COLO829 (cell line): ENCODE data around the gene HOXA1.

Source experiments
- DNase-seq: peaks from one replicate; pipeline ENCODE4 v3.0.0; 2012; ENCODE audit warnings: low spot score

The HOXA1 gene

DNA sequence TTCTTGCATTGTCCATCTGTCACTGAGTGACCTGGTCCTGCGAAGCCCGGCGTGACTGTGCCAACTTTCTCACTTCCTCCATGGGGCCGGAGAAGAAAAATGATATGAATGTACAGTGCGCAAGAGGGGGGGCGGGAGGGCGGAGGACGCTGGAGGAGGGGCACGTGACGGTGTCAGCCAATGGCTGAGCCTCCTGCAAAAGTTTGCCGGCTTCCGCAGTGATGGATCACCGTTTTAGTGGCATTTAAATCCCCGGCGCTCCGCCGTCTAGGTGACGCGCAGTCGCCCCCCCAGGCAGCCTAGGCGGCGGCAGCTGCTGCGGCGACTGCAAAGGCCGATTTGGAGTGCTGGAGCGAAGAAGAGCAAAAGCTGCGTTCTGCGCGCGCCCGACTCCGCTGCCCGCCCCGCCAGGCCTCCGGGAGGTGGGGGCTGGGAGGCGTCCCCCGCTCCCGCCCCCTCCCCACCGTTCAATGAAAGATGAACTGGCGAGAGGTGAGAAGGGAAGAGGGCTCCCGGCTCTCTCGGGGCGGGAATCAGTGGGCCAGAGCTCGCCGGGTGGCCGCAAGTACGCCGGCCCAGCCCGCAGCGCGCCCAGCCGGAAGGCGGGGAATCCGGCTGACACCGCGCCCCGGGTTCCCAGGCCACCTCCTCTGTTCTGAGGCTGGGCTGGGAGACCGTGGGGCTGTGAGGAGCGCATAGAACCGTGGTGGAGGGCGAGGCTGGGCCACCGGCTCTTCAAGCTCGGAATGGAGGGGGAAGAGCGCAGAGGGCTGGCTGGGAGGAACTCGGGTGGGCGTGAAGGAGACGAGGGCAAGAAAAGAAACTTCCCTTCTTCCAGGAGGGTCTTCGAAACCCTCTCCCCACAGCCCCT, at the start of gene HOXA1:
Gene HOXA1, minus strand, starts transcription at position 104 of the 871 bp plus-strand sequence. Its CDS starts 88 bp downstream, at position 16.
- DNase-seq, result peak; percentile 96

DNA sequence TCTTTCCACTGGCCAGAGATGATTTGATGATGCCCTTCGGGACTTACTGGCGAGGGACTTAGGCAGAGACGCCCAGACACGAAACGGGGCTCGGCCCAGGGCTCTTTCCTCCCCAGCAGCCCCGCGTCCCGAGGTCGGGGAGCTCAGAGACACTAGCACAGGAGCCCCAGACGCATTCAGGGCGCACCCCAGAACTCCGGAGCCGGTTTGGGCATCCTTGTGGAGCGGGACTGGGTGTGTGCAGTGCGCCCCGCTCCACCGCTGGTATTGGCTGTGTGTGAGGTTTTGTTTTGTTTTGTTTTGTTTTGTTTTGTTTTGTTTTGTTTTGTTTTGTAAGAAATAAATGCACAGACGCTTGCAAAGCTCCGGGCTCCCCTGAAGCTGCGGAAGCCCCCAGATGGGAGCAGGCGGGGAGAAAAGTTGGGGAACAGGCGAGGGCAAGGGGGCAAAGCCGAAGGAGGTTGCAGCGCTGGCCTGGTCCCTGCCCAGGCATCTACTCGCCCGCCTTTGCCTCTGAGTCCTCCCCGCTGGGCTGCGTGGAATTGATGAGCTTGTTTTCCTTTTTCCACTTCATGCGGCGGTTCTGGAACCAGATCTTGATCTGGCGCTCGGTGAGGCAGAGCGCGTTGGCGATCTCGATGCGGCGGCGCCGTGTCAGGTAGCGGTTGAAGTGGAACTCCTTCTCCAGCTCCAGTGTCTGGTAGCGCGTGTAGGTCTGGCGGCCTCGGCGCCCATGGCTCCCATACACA, 49.5 kb upstream of the HOXA1 start:
- DNase-seq, result no peak

DNA sequence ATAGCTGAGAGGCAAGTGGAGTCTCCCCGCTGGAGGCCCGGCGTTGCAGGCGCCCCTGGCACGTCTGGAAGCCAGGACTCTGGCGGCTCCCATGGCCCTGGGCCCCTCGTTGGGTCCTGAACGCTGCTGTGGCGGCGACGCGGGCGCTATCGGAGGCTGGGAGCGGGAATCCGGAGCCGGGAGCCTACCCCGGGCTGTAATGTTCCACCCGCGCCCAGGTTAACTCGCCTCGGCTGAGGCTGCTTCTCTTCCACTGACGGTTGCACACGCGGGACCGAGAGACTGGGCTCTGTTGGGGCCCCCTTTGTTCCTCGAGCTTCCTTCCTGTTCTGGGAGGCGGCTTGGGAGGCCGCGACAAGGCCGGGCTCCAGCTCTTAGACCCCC, 49.0 kb upstream of the HOXA1 start:
- DNase-seq, result no peak

DNA sequence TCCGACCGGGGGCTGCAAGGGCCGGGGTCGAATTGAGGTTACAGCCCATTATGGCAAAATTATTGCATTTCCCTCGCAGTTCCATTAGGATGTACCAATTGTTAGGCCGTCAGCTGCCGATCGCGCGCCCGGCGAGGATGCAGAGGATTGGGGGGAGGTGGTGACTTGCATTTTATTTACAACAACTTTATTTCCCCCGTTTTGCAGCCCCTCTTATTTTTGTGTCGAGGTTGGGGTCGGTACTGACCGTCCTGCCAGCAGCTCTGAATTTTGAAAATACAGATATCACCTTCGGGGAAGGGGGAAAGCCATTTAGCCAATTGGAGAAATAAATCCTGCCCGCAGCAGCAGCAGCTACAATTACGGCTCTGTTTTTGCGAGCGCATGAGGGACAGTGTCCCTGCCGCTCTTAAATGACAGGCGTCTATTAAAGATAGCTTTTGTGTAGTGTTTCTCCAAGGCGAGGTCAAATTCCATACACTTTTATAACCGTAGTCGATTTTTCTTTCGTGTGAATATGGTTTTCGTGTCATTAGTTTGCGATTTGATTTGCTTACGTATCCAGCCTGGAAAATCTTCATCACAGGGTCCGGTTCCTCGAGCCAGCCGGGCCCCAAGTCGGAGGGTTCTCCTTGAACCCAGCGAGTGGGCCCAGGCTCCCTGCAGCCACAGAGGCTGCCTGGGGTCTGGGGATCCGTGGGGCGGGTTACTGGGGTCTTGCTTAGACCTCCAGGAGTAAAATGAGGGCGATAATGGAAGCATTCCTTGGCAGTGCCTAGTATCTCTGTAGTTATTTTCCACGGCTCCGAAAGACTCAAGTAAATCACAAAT, 48.4 kb upstream of the HOXA1 start:
- DNase-seq, result no peak

DNA sequence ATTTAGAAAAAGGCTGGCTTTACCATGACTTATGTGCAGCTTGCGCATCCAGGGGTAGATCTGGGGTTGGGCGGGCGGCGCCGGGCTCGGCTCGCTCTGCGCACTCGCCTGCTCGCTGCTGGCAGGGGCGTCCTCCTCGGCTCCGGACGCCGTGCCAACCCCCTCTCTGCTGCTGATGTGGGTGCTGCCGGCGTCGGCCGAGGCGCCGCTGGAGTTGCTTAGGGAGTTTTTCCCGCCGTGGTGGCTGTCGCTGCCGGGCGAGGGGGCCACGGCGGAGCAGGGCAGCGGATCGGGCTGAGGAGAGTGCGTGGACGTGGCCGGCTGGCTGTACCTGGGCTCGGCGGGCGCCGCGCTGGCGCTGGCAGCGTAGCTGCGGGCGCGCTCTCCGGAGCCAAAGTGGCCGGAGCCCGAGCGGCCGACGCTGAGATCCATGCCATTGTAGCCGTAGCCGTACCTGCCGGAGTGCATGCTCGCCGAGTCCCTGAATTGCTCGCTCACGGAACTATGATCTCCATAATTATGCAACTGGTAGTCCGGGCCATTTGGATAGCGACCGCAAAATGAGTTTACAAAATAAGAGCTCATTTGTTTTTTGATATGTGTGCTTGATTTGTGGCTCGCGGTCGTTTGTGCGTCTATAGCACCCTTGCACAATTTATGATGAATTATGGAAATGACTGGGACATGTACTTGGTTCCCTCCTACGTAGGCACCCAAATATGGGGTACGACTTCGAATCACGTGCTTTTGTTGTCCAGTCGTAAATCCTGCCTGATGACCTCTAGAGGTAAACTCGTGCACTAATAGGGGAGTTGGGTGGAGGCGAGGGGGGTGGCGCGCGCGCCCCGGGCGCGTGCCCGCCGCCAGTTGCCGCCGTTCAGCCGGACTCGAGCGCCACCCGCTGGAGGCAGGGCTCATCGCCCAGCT, 47.5 kb upstream of the HOXA1 start, which contains the start of gene HOXA5:
Gene HOXA5, minus strand, starts transcription at position 659 of the 927 bp plus-strand sequence. Its CDS starts 74 bp downstream, at position 585.
- DNase-seq, result no peak

DNA sequence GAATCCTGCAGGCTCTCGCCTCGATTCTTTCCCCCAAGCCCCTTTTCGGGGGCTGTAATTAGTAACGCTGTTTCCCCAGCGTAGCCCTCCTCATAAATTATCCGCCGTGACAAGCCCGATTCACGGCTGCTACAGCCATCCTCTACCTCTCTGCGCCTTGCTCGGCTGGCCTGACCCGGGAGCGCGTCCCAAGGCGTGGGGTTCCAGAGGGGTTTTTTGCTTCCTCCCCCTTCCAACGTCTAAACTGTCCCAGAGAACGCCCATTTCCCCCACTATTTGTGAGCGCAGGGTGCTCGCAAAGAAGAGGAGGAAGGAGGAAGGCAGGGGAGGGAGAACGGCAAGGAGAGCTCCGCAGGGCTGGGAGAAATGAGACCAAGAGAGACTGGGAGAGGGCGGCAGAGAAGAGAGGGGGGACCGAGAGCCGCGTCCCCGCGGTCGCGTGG, 46.8 kb upstream of the HOXA1 start:
- no peak for DNase-seq

DNA sequence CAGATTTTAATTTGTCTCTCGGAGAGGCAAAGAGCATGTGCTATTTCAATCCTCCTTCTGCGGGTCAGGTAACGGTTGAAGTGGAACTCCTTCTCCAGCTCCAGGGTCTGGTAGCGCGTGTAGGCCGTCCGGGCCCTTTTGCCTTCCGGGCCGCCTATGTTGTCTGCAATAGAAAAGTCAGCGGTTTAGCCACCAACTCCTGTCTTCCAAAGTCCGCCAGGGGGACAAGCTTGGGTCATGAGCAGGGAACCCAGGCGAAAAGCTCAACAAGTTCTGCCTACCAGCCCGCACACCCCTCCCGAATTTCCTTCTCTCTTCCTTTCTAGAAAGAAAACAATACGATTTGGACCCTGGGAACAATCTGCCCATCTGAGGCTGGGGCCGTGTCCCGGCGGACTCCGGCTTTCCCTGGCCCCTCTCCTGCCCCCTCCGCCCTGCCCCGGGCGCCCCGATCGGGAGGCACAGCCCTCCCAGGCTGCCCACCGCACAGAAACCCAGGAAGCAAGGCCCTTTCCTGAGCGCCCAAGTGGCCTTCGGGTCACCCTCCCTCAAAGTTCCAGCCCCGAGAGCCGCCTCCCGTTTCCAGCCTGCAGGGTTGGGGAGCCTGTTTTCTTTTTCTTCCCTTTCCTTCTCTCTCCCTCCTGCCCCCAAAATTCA, 46.3 kb upstream of the HOXA1 start:
- DNase-seq, result no peak

GRCh38 chr7:27141137-27141922, 45.5 kb upstream of the HOXA1 start:
- no peak for DNase-seq

DNA sequence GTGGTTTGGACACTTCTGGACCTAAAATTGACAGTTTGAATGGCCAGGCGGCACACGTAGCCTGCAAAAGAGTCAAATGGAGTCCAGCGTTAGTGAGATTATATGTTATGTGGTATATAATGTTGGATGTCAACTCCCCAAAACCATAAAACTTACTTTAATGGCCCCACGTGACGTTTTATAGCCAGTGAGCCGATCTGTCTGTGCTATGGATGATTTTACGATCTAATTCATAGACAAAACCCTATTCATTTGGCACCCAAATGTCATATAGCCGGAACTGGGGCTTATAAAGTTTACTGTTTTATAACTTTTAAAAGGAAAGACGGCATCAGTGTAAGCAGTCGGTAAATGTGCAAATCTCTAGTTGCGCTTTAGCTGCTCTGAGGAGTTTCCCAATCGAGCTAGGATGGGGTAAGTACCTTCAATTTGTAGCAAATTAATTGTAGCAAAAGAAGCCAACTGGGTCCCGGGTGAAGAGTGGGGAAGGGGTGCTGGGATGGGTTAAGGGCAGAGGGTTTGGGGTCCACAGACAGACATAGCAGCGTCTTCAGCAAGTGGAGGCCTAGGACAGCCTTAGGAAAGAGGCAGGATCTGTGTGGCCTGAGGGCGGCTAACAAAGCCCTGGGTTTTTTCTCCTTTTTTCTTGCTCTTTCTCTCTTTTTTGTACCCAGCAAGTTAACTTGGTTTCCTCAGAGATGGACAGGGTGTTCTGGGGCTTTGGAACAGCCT, 44.5 kb upstream of the HOXA1 start:
- DNase-seq, result no peak

DNA sequence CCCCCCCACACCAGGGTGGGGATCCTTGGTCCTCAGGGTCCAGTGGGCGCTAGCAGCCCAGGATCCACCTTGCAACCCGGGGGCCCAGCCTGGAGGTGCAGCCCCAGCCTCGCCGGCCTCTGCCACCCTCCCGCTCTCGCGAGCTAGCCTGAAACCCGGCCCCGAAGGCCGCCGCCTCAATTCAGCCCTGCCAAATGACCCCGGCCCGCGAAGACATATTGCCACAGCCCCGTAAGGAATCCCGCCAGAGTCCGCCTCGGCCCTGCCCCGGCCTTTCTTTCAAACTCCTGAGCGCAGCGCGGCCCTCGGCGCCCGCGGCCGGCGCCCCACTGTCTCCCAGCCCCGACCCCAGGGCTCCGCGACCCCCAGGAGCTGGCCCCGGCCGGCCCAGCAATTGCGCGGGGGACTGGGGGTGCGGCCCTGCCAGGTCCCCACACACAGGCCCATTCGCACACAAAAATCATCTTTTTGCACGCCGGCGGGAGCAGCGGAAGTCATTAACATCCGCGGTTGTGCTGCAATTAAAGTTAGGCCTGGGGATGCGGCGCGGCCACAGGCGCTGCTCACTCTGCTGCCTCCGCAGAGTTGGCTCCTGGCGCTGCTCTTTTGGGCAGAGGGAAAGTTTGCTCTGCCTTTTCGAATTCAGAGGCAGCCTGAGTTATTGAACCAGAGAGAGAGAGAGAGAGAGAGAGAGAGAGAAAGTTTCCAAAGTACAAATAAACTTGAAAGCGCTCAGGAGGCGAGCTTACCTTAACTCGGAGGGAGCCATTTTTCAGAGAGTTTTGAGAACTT, 43.7 kb upstream of the HOXA1 start:
- no peak for DNase-seq

- DNase-seq, result no peak
Observed at GRCh38 chr7:27138985-27139333, 43.2 kb upstream of the HOXA1 start.

DNA sequence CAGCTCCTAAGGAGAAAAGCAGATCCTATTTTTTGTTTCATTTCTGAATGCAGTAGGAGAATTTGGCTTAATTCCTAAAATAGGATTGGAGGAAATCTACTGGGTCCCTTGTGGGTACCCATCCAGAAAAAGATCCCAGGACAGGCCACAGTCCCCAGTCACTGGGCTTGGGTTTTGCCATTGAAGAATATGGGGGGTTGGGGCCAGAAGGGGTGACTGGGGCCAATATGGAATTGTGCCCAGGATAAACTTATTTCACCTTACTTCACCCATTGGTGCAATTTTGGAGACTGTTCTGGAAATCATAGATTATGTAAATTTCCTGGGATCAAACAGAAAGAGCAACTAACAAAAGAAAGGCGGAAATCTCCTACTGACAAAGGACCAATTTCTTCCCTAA, 42.7 kb upstream of the HOXA1 start:
- DNase-seq, result no peak

GRCh38 chr7:27137640-27138315, 42.0 kb upstream of the HOXA1 start:
- DNase-seq, result no peak

- no peak for DNase-seq
Observed at GRCh38 chr7:27134392-27134791, 38.6 kb upstream of the HOXA1 start.

DNA sequence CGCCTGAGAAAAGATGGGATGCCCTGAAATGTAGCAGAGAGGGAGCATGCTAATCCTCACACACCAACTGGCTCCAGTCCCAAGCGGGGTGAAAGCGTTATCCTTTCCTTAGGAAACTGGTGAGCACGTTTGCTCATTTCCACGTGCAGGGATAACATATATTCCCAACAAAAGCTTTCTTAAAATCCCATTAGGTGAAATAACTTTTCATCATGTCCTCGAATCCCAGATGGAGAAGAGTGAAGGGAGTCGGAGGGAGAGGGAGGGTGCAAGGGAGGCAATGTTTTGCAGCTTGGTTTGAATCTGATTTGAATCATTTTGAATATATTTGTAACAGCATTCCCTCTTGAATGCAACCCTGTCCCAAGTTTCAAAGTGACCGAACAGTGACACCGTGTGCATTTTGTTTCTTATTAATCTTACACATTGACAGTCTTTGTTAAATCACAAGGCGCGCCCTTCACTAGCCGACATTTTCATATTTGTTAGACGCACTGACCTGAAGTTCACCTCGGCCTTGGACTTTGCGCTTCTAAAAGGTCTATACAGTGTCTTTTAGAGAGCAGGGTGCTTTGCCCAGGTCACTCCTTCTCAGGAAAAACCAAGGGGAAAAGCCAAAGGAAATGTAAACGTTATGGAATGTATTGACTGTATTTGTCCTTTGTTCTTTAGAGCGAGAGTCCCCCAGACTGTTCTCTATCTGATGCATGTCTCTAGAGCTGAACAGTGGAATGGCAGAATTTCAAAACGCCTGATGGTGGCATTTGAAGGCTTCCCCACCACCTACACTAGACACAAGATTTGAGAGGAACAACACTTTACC, 37.8 kb upstream of the HOXA1 start:
- no peak for DNase-seq

- DNase-seq, result no peak
Observed at GRCh38 chr7:27132978-27133377, 37.2 kb upstream of the HOXA1 start.

GRCh38 chr7:27132214-27132613, 36.4 kb upstream of the HOXA1 start:
- no peak for DNase-seq
